IMR-90 (cell line): ENCODE data around the gene RAD21L1. TPM values are rescaled to one million over a fixed set of nuclear protein-coding genes. Genes with fewer than 3 reads are reported as not detected.

Experiments used
- ATAC-seq: fragments of 200-7000 bp; cut with Tn5 transposase; 2 replicates; pipeline ENCODE4 v1.9.1; 2020; ENCODE audit warnings: low read depth, mild to moderate bottlenecking, moderate library complexity
- BruUV-seq: library from RNA; stranded (reverse); fragments of 400-500 nt; replicated peaks from 2 replicates; lab custom pipeline; 2021; lab: Mats Ljungman, UMichigan
- CTCF ChIA-PET: fragments of 300-600 bp; formaldehyde crosslinking; extraction: SDS; loops from one replicate; lab custom pipeline; 2021; ENCODE audit warnings: antibody characterized with exemption; lab: Yijun Ruan, JAX
- POLR2A ChIA-PET: fragments of 300-600 bp; sonication (Branson Sonifier 250); formaldehyde crosslinking; loops from one replicate; lab custom pipeline; 2022; ENCODE audit warnings: antibody characterized with exemption; ENCODE audit not compliant: unreplicated experiment; lab: Charles Lee
- DNase-seq: peaks from one replicate; pipeline ENCODE4 v3.0.0; 2013
- H2AFZ ChIP-seq: replicated peaks from 2 replicates; pipeline ENCODE3; 2013; ENCODE audit warnings: low read length, mild to moderate bottlenecking; ENCODE audit not compliant: poor library complexity
- H2AK5ac ChIP-seq: 2 replicates; pipeline ENCODE4 v1.6.1; 2013; ENCODE audit warnings: low read depth, low read length, inconsistent platforms
- H2AK9ac ChIP-seq: replicated peaks from 2 replicates; pipeline ENCODE3; 2013; ENCODE audit warnings: mild to moderate bottlenecking, low read depth, low read length, moderate library complexity; ENCODE audit not compliant: poor library complexity
- H2BK120ac ChIP-seq: 2 replicates; pipeline ENCODE4 v1.6.1; 2013; ENCODE audit warnings: low read depth, low read length, inconsistent platforms
- H2BK15ac ChIP-seq: 3 replicates; pipeline ENCODE4 v1.6.1; 2013; ENCODE audit warnings: low read depth, low read length, inconsistent platforms
- H2BK20ac ChIP-seq: 2 replicates; pipeline ENCODE4 v1.6.1; 2013; ENCODE audit warnings: low read depth, mild to moderate bottlenecking, inconsistent platforms, low read length, moderate library complexity
- H2BK5ac ChIP-seq: 2 replicates; pipeline ENCODE4 v1.6.1; 2013; ENCODE audit warnings: mild to moderate bottlenecking, low read depth, low read length, inconsistent platforms; ENCODE audit not compliant: poor library complexity, severe bottlenecking
- H3K14ac ChIP-seq: replicated peaks from 2 replicates; pipeline ENCODE4 v1.6.1; 2013; ENCODE audit warnings: low read depth, low read length, inconsistent platforms
- H3K18ac ChIP-seq: 2 replicates; pipeline ENCODE4 v1.6.1; 2013; ENCODE audit warnings: low read depth, low read length, control low read depth
- H3K23ac ChIP-seq: 2 replicates; pipeline ENCODE4 v1.6.1; 2013; ENCODE audit warnings: low read depth, low read length, inconsistent platforms
- H3K27ac ChIP-seq: 2 replicates; pipeline ENCODE4 v1.5.1; 2013; ENCODE audit warnings: mild to moderate bottlenecking, control low read depth, low read length; ENCODE audit not compliant: insufficient read depth
- H3K27me3 ChIP-seq: 2 replicates; pipeline ENCODE4 v1.6.1; 2013; ENCODE audit warnings: low read length; ENCODE audit not compliant: control insufficient read depth, insufficient read depth
- H3K36me3 ChIP-seq: 2 replicates; pipeline ENCODE4 v1.6.1; 2013; ENCODE audit warnings: low read length, mixed read lengths; ENCODE audit not compliant: control insufficient read depth, insufficient read depth
- H3K4ac ChIP-seq: 2 replicates; pipeline ENCODE4 v1.6.1; 2013; ENCODE audit warnings: low read depth, low read length, inconsistent platforms
- H3K4me1 ChIP-seq: 2 replicates; pipeline ENCODE4 v1.6.1; 2013; ENCODE audit warnings: low read length, mixed read lengths; ENCODE audit not compliant: control insufficient read depth, insufficient read depth
- H3K4me2 ChIP-seq: 2 replicates; pipeline ENCODE4 v1.6.1; 2013; ENCODE audit warnings: low read depth, mild to moderate bottlenecking, control low read depth, low read length, moderate library complexity
- H3K4me3 ChIP-seq: 2 replicates; pipeline ENCODE4 v1.5.1; 2013; ENCODE audit warnings: low read depth, mild to moderate bottlenecking, control low read depth, low read length, moderate library complexity; ENCODE audit not compliant: insufficient read depth
- H3K56ac ChIP-seq: 2 replicates; pipeline ENCODE4 v1.6.1; 2013; ENCODE audit warnings: low read length, inconsistent platforms; ENCODE audit not compliant: insufficient read depth; ENCODE audit errors: extremely low read depth
- H3K79me1 ChIP-seq, 2 experiments: 2 replicates each; pipeline ENCODE4 v1.6.1; 2013; ENCODE audit warnings: low read length in 2 of 2, inconsistent platforms in 1 of 2, low read depth in 1 of 2
- H3K9ac ChIP-seq: 2 replicates; pipeline ENCODE4 v1.6.1; 2013; ENCODE audit warnings: low read depth, low read length, control low read depth
- H3K9me1 ChIP-seq: 2 replicates; pipeline ENCODE4 v1.6.1; 2013; ENCODE audit warnings: low read length, inconsistent platforms; ENCODE audit not compliant: insufficient read depth
- H3K9me3 ChIP-seq: 2 replicates; pipeline ENCODE4 v1.6.1; 2013; ENCODE audit warnings: low read length; ENCODE audit not compliant: control insufficient read depth, insufficient read depth
- H4K20me1 ChIP-seq: 2 replicates; pipeline ENCODE4 v1.6.1; 2013; ENCODE audit warnings: low read length, inconsistent platforms; ENCODE audit not compliant: insufficient read depth
- H4K5ac ChIP-seq: 2 replicates; pipeline ENCODE4 v1.6.1; 2013; ENCODE audit warnings: mild to moderate bottlenecking, low read depth, low read length, control low read depth
- H4K8ac ChIP-seq, 2 experiments: 2 replicates each; pipeline ENCODE4 v1.6.1; 2013; ENCODE audit warnings: low read depth in 2 of 2, low read length in 2 of 2, control low read depth in 1 of 2, inconsistent platforms in 1 of 2
- H4K91ac ChIP-seq: 2 replicates; pipeline ENCODE4 v1.6.1; 2013; ENCODE audit warnings: low read depth, low read length, inconsistent platforms; ENCODE audit not compliant: insufficient read depth
- BHLHE40 ChIP-seq: fragments of 150-350 bp; IDR thresholded peaks from 2 replicates; pipeline ENCODE4 v1.6.1; 2016; ENCODE audit warnings: mild to moderate bottlenecking, low read depth, low read length
- CTCF ChIP-seq: conservative IDR thresholded peaks from 2 replicates; pipeline ENCODE4 v1.5.1; 2012; ENCODE audit warnings: mild to moderate bottlenecking, low read depth, low read length, improper control_type of control experiment
- MXI1 ChIP-seq: IDR thresholded peaks from 2 replicates; pipeline ENCODE4 v1.6.1; 2012; ENCODE audit warnings: low read depth, mild to moderate bottlenecking, low read length, moderate library complexity, borderline replicate concordance
- RAD21 ChIP-seq: IDR thresholded peaks from 2 replicates; pipeline ENCODE4 v1.6.1; 2012; ENCODE audit warnings: low read length, improper control_type of control experiment
- RFX5 ChIP-seq: IDR thresholded peaks from 2 replicates; pipeline ENCODE4 v1.8.0; 2012; ENCODE audit warnings: low read depth, mild to moderate bottlenecking, low read length, moderate library complexity
- SMC3 ChIP-seq: fragments of 150-350 bp; IDR thresholded peaks from 2 replicates; pipeline ENCODE4 v1.6.1; 2016; ENCODE audit warnings: low read depth, mild to moderate bottlenecking, antibody characterized with exemption, low read length, moderate library complexity
- WGBS, 2 experiments: methylation state at CpG; one replicate each; pipeline versions ENCODE4 v1.1.5 to v1.1.7; 2013; ENCODE audit warnings: missing lambda C conversion rate in 2 of 2; ENCODE audit not compliant: insufficient read length in 1 of 2; ENCODE audit errors: extremely low coverage in 2 of 2; 5-methylcytosine and 5-hydroxymethylcytosine counted together
- dilution Hi-C: fragments of 300-500 bp; cut with HindIII; formaldehyde crosslinking; loops from one replicate; pipeline ENCODE4 v1.14.3; 2018; ENCODE audit warnings: low sequenced_read_pairs; ENCODE audit not compliant: unreplicated experiment
- in situ Hi-C: fragments of 300-500 bp; cut with MboI; formaldehyde crosslinking; loops from 3 replicates; pipeline ENCODE4 v1.14.3; 2019; ENCODE audit warnings: low sequenced_read_pairs, inconsistent platforms, mixed read lengths
- intact Hi-C: fragments of 100-400 bp; cut with micrococcal nuclease; formaldehyde crosslinking; loops from 2 replicates; pipeline ENCODE4 v1.10.0; 2022
- polyA plus RNA-seq, 3 experiments: library from polyadenylated mRNA; depleted of rRNA; stranded (reverse); fragments of >200 nt; gene quantifications; 2 replicates each; pipeline ENCODE4 v1.2.3, GENCODE V29; 2012; ENCODE audit warnings: low replicate concordance in 1 of 3
- total RNA-seq: library from RNA; depleted of rRNA; stranded (reverse); fragments of >200 nt; gene quantifications from 2 replicates; pipeline ENCODE4 v1.2.3, GENCODE V29; 2012

Gene RAD21L1
- total and polyA plus RNA-seq, 2 of the 4 experiments (the other 2 are of a cell fraction) = not detected

- Histone ChIP-seq H3K4ac (no peak overlapping the region), H3K9me1 (no peaks in the 10 kb centered on the region), H3K27ac (no peak overlapping the region), H3K79me1 (no peaks in the 10 kb centered on the region), H2AK9ac (no peak overlapping the region), H3K14ac (no peak overlapping the region), H3K18ac (no peak overlapping the region), H4K20me1 (no peaks in the 10 kb centered on the region), H3K4me3 (no peak overlapping the region), H3K36me3 (no peaks in the 10 kb centered on the region), H4K91ac (no peak overlapping the region), H3K4me2 (no peak overlapping the region), H2BK20ac (no peak overlapping the region), H3K4me1 (no peaks in the 10 kb centered on the region), H2BK120ac (no peak overlapping the region), H2AK5ac (no peak overlapping the region), H2BK15ac (no peak overlapping the region), H3K23ac (no peak overlapping the region), H3K56ac (no peak overlapping the region), H3K9ac (no peak overlapping the region), H4K8ac (no peak overlapping the region), H2BK5ac (no peak overlapping the region), H3K9me3 (peaks cover 4% of the 10 kb centered on the region; the same call in 1 of the 2 replicates), H4K5ac (no peak overlapping the region), H2AFZ (no peak overlapping the region), H3K27me3 (peaks cover 57% of the 10 kb centered on the region)
- ChIA-PET POLR2A (no interaction called here), CTCF (no interaction called here)
- no peak for ATAC-seq
- dilution Hi-C loops (no loop called here), in situ Hi-C loops (no loop called here), intact Hi-C loops (no loop called here)
- TF ChIP-seq RFX5 (no peak), BHLHE40 (no peak), RAD21 (no peak), MXI1 (no peak), SMC3 (no peak), CTCF (no peak)
- WGBS, 2 experiments = no CpG with 5 or more reads among the region's 7 CpGs
- no TSS peak for BruUV-seq
- no peak for DNase-seq
These were observed 28.0 kb upstream of the RAD21L1 start for GRCh38 chr20:1197801-1198200.
